Neural cell (in vitro differentiated cells): ENCODE results near the gene RFC3.

Experiments used
- EP300 ChIP-seq: fragments of 450-650 bp; conservative IDR thresholded peaks from 2 replicates; pipeline ENCODE4 v1.6.1; 2014; ENCODE audit warnings: antibody characterized with exemption, mild to moderate bottlenecking, moderate library complexity; ENCODE audit not compliant: poor library complexity, severe bottlenecking
- EZH2 ChIP-seq: fragments of 200-600, 300-800 bp; shearing (Covaris generic), sonication (generic); IDR thresholded peaks from 2 replicates; pipeline ENCODE4 v1.6.1; 2014; ENCODE audit warnings: antibody characterized with exemption, low read length, borderline replicate concordance, mild to moderate bottlenecking; ENCODE audit not compliant: insufficient read depth, poor library complexity, severe bottlenecking
- MXI1 ChIP-seq: fragments of 450-650 bp; conservative IDR thresholded peaks from 2 replicates; pipeline ENCODE4 v1.6.1; 2014; ENCODE audit warnings: antibody characterized with exemption, mild to moderate bottlenecking; ENCODE audit not compliant: poor library complexity, severe bottlenecking
- POLR2AphosphoS5 ChIP-seq: IDR thresholded peaks from 2 replicates; pipeline ENCODE4 v1.6.1; 2012
- RAD21 ChIP-seq: fragments of 450-650 bp; conservative IDR thresholded peaks from 2 replicates; pipeline ENCODE4 v1.6.1; 2014; ENCODE audit warnings: antibody characterized with exemption, mild to moderate bottlenecking, moderate library complexity
- SMC3 ChIP-seq: fragments of 450-650 bp; conservative IDR thresholded peaks from 2 replicates; pipeline ENCODE4 v1.6.1; 2014; ENCODE audit warnings: antibody characterized with exemption, mild to moderate bottlenecking, moderate library complexity; ENCODE audit not compliant: poor library complexity
- TAF1 ChIP-seq: IDR thresholded peaks from 2 replicates; pipeline ENCODE4 v1.6.1; 2012; ENCODE audit warnings: low read depth
- TF ChIP-seq, protein P1 (sequence below): fragments of 450-650 bp; IDR thresholded peaks from 2 replicates; pipeline ENCODE4 v1.5.1; 2014; ENCODE audit warnings: antibody characterized with exemption, mild to moderate bottlenecking, moderate library complexity; ENCODE audit not compliant: poor library complexity, severe bottlenecking
- TF ChIP-seq, protein P2 (sequence below): IDR thresholded peaks from 2 replicates; pipeline ENCODE4 v1.6.1; 2012; ENCODE audit warnings: borderline replicate concordance

DNA sequence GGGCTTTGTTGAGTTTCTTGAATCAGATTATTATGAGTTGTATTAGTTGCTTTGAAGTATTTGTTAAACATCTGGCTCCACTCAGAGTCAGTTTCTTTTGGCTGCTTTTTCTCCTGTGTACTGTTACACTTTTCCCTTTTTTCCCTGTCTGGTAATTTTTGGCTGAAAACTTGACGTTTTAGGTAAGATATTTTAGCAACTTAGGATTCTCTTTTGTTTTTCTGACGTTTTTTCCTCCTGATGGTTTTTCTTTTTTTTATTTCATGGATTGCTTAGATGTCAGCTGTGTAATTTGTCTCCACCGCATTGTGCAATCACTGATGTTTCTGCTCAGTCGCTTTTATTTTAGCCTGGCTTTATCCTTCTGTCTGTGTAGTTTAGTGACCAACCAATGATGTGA lies 20.7 kb downstream of the RFC3 start:
- TF ChIP-seq, protein P1, sequence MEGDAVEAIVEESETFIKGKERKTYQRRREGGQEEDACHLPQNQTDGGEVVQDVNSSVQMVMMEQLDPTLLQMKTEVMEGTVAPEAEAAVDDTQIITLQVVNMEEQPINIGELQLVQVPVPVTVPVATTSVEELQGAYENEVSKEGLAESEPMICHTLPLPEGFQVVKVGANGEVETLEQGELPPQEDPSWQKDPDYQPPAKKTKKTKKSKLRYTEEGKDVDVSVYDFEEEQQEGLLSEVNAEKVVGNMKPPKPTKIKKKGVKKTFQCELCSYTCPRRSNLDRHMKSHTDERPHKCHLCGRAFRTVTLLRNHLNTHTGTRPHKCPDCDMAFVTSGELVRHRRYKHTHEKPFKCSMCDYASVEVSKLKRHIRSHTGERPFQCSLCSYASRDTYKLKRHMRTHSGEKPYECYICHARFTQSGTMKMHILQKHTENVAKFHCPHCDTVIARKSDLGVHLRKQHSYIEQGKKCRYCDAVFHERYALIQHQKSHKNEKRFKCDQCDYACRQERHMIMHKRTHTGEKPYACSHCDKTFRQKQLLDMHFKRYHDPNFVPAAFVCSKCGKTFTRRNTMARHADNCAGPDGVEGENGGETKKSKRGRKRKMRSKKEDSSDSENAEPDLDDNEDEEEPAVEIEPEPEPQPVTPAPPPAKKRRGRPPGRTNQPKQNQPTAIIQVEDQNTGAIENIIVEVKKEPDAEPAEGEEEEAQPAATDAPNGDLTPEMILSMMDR: no peak
- TF ChIP-seq POLR2AphosphoS5 (no peak), TAF1 (no peak), EZH2 (no peak), EP300 (no peak), RAD21 (no peak), SMC3 (no peak), MXI1 (no peak)
- TF ChIP-seq, protein P2, sequence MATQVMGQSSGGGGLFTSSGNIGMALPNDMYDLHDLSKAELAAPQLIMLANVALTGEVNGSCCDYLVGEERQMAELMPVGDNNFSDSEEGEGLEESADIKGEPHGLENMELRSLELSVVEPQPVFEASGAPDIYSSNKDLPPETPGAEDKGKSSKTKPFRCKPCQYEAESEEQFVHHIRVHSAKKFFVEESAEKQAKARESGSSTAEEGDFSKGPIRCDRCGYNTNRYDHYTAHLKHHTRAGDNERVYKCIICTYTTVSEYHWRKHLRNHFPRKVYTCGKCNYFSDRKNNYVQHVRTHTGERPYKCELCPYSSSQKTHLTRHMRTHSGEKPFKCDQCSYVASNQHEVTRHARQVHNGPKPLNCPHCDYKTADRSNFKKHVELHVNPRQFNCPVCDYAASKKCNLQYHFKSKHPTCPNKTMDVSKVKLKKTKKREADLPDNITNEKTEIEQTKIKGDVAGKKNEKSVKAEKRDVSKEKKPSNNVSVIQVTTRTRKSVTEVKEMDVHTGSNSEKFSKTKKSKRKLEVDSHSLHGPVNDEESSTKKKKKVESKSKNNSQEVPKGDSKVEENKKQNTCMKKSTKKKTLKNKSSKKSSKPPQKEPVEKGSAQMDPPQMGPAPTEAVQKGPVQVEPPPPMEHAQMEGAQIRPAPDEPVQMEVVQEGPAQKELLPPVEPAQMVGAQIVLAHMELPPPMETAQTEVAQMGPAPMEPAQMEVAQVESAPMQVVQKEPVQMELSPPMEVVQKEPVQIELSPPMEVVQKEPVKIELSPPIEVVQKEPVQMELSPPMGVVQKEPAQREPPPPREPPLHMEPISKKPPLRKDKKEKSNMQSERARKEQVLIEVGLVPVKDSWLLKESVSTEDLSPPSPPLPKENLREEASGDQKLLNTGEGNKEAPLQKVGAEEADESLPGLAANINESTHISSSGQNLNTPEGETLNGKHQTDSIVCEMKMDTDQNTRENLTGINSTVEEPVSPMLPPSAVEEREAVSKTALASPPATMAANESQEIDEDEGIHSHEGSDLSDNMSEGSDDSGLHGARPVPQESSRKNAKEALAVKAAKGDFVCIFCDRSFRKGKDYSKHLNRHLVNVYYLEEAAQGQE: no peak
